T47D (cell line): ENCODE results near the gene FAM171A2.

ENCODE experiments used
- DNase-seq, 2 experiments: peaks; one replicate each; pipeline versions ENCODE4 v3.0.0 to v3.0.0-alpha.2; 2011 to 2012; ENCODE audit warnings: low read depth in 1 of 2, low spot score in 1 of 2
- JUND ChIP-seq: IDR thresholded peaks from 2 replicates; pipeline ENCODE4 v1.6.1; 2012; ENCODE audit warnings: low read depth
- in situ Hi-C: cut with HindIII; loops from 2 replicates; pipeline ENCODE4 v1.10.0; 2016; ENCODE audit warnings: low sequenced_read_pairs, low pct_unique_long_range_greater_than_20kb

Gene FAM171A2

GRCh38 chr17:44324571-44325275 is 38.9 kb downstream of the FAM171A2 start, which contains the start of gene SLC25A39:
SLC25A39 (minus strand) TSS chr17:44324823; CDS start chr17:44323562, 1,261 bp downstream.
- TF ChIP-seq JUND, result no peak
- DNase-seq, result peak; percentile 71 to 98
- in situ Hi-C loops, result no loop called here

DNA sequence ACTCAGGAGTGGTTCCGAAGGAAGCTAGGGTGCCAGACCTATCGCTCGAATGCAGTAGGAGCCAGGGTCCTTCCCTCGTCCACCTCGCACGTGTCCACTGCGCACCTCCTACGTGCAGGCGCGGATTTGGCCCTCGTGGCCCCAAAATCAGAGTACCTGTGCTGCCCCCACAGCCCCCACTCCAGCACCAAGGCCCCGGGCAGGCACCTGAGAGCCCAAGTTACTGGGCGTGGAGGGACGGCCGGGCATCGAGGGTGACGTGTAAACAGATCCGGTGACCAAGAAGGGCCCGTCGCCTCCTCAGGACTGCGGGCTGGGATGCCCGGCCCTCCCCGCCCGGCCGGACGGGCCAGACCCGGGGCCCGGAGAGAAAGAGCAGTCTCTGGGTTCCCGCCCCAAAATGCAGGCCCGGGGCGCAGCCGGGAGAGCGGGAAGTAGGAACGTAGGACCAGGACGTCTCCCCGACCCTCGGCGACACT is 39.5 kb downstream of the FAM171A2 start:
- in situ Hi-C loops, result no loop called here
- TF ChIP-seq JUND, result no peak
- peak in 1 of 2 experiments; percentile 52 for DNase-seq

GRCh38 chr17:44323359-44324091 is 40.1 kb downstream of the FAM171A2 start:
- in situ Hi-C loops, result no loop called here

GRCh38 chr17:44322236-44322895 is 41.3 kb downstream of the FAM171A2 start:
- in situ Hi-C loops, result no loop called here
- TF ChIP-seq JUND, result no peak
- DNase-seq, result no peak

More at GRCh38 chr17:44323359-44324091, 40.1 kb downstream of the FAM171A2 start:
- no peak for DNase-seq
- TF ChIP-seq JUND, result no peak

- no peak for DNase-seq
- in situ Hi-C loops, result no loop called here
- TF ChIP-seq JUND, result no peak
Observed at GRCh38 chr17:44321246-44322120, 42.2 kb downstream of the FAM171A2 start.

GRCh38 chr17:44320066-44320465 is 43.6 kb downstream of the FAM171A2 start:
- in situ Hi-C loops, result no loop called here
- DNase-seq, result no peak
- TF ChIP-seq JUND, result no peak

DNA sequence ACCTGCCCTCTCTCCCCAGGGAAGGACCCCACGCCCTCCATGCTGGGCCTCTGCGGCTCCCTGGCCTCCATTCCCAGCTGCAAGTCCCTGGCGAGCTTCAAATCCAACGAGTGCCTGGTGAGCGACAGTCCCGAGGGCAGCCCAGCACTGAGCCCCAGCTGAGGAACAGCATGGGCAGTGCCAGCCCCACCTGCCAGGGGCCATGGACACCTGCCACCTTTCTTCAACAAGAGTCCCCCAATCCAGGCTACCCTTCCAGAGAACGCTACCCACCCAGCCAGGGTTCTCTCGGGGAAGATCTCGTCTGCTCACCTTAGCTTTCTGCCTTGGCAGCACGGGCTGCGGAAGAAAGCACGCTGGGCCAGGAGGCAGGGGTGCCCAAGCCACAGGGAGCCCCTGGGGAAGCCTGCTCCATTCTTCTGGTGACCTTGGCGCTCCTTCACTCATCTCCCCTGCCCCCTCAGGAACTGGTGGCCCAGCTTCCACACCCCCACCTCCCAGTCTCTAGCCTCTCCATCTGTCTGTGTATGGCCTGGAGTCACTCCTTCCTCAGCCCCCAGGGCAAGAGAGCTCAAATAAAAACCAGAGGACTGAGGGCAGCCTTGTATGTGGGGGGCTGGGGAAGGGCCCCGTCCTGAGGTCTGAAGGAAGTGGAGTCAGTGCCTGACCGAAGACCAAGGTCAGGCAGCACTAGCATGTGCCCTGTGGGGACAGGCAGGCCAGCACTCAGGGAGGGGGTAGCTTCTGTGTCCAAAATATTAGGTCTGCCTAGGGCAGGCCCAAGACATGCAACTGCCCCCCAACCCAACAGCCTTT is 45.4 kb downstream of the FAM171A2 start:
- no peak for TF ChIP-seq JUND
- in situ Hi-C loops, result no loop called here
- DNase-seq, result no peak

- in situ Hi-C loops, result no loop called here
- no peak for TF ChIP-seq JUND
Observed at GRCh38 chr17:44317545-44317944, 46.1 kb downstream of the FAM171A2 start.

GRCh38 chr17:44315760-44316731 is 47.6 kb downstream of the FAM171A2 start:
- in situ Hi-C loops, result no loop called here
- no peak for DNase-seq
- TF ChIP-seq JUND, result no peak

More at GRCh38 chr17:44317545-44317944, 46.1 kb downstream of the FAM171A2 start:
- DNase-seq, result no peak

GRCh38 chr17:44314869-44315661 is 48.6 kb downstream of the FAM171A2 start:
- no peak for TF ChIP-seq JUND
- peak; percentile 78 to 97 for DNase-seq
- in situ Hi-C loops, result no loop called here
